Activated CD8-positive, alpha-beta memory T cell treated with anti-CD3 and anti-CD28 coated beads, Interleukin-2, amount 10 ng/mL, durations not matched to agents 7 days and 5 days (primary cell): ENCODE measurements around the gene CIDEC. TPM values are rescaled to one million over a fixed set of nuclear protein-coding genes. Genes with fewer than 3 reads are reported as not detected.

Experiments
- ATAC-seq: fragments of 150-1000 bp; cut with Tn5 transposase; one replicate; pipeline ENCODE4 v1.10.0; 2021; ENCODE audit warnings: moderate library complexity
- CTCF ChIA-PET: fragments of 350-600 bp; sonication (Branson Sonifier 250); formaldehyde crosslinking; loops from one replicate; lab custom pipeline; 2021; ENCODE audit warnings: antibody characterized with exemption; lab: Charles Lee
- DNase-seq: peaks from one replicate; pipeline ENCODE4 v3.0.0-alpha.2; 2020
- H3K27ac Mint-ChIP-seq: one replicate; pipeline ENCODE4 v1.8.0; 2021; ENCODE audit warnings: mild to moderate bottlenecking, mixed read lengths
- H3K27me3 Mint-ChIP-seq: one replicate; pipeline ENCODE4 v1.8.0; 2021; ENCODE audit warnings: mixed read lengths
- H3K36me3 Mint-ChIP-seq: one replicate; pipeline ENCODE4 v1.8.0; 2021; ENCODE audit warnings: mild to moderate bottlenecking, mixed read lengths
- H3K4me1 Mint-ChIP-seq: one replicate; pipeline ENCODE4 v1.8.0; 2021; ENCODE audit warnings: mixed read lengths
- H3K4me3 Mint-ChIP-seq: one replicate; pipeline ENCODE4 v1.8.0; 2021; ENCODE audit warnings: mild to moderate bottlenecking, moderate library complexity, mixed read lengths
- H3K9me3 Mint-ChIP-seq: one replicate; pipeline ENCODE4 v1.8.0; 2022; ENCODE audit warnings: low read depth, mixed read lengths
- total RNA-seq, 2 experiments: library from RNA; stranded (reverse); gene quantifications; one replicate each; pipeline ENCODE4 v1.2.3, GENCODE V29; 2021

CIDEC gene
- total RNA-seq, 2 experiments from 2014 or later = not detected

DNA sequence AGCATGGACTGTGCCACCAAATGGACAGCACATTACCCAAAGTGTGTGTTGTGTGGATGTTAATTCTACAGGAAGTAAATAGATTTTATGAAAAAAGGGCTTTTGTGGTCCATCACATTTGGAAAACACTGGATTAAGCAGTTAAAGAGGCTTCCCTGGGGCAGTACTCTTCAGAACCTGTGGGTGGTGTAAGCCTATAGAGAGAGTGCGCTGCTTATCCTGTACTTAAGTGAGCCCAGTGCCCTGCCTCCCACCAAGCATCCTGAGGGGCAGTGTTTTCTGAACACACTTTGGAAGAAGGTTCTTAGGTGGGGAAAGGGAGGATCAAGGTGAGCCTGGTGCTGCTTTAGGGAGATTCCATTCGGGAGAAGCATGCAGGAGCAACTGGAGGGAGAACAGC, 59.1 kb downstream of the CIDEC start:
- DNase-seq = no peak
- H3K4me3 Mint-ChIP-seq = no peak overlapping the region
- peaks cover 2% of the 10 kb centered on the region for H3K36me3 Mint-ChIP-seq
- CTCF ChIA-PET = interaction anchor here (0.8 kb wide), 1 partner anchor 15 kb away, joined by 3 read pairs; no protein-coding TSS in a partner anchor
- no peaks in the 10 kb centered on the region for H3K9me3 Mint-ChIP-seq
- no peak overlapping the region for H3K27ac Mint-ChIP-seq
- H3K27me3 Mint-ChIP-seq = no peaks in the 10 kb centered on the region
- ATAC-seq = peak; percentile 39
- H3K4me1 Mint-ChIP-seq = no peaks in the 10 kb centered on the region

GRCh38 chr3:9820543-9820942, 59.5 kb downstream of the CIDEC start:
- CTCF ChIA-PET = no interaction called here
- ATAC-seq = no peak
- no peak overlapping the region for H3K27ac Mint-ChIP-seq

GRCh38 chr3:9818666-9819335, 61.3 kb downstream of the CIDEC start:
- no peaks in the 10 kb centered on the region for H3K9me3 Mint-ChIP-seq
- no peak for ATAC-seq
- H3K4me1 Mint-ChIP-seq = no peaks in the 10 kb centered on the region
- no peaks in the 10 kb centered on the region for H3K27me3 Mint-ChIP-seq
- no peak for DNase-seq
- CTCF ChIA-PET = no interaction called here
- no peak overlapping the region for H3K27ac Mint-ChIP-seq
- H3K4me3 Mint-ChIP-seq = no peak overlapping the region
- peaks cover 3% of the 10 kb centered on the region for H3K36me3 Mint-ChIP-seq

More at GRCh38 chr3:9820543-9820942, 59.5 kb downstream of the CIDEC start:
- Mint-ChIP-seq H3K4me1 (no peaks in the 10 kb centered on the region), H3K4me3 (no peak overlapping the region), H3K36me3 (peaks cover 2% of the 10 kb centered on the region), H3K9me3 (no peaks in the 10 kb centered on the region), H3K27me3 (no peaks in the 10 kb centered on the region)
- DNase-seq = no peak

- Mint-ChIP-seq H3K4me1 (no peaks in the 10 kb centered on the region), H3K4me3 (no peak overlapping the region), H3K27me3 (no peaks in the 10 kb centered on the region), H3K36me3 (peaks cover 8% of the 10 kb centered on the region), H3K9me3 (no peaks in the 10 kb centered on the region), H3K27ac (no peak overlapping the region)
- CTCF ChIA-PET = no interaction called here
- no peak for DNase-seq
- no peak for ATAC-seq
Observed at GRCh38 chr3:9817436-9817835, 62.6 kb downstream of the CIDEC start.

Other genes starting within 250 kb of the CIDEC start
- 10 to 100 TPM; 50.5 to 52.7 TPM for gene MTMR14, start 230.7 kb downstream of the CIDEC start, total RNA-seq
- gene CPNE9, start 176.4 kb downstream of the CIDEC start, total RNA-seq = not detected
- 10 to 100 TPM; 48.1 to 50.1 TPM for gene BRPF1, start 148.5 kb downstream of the CIDEC start, total RNA-seq
- gene OGG1, start 130.3 kb downstream of the CIDEC start, total RNA-seq = 10 to 100 TPM; 32.1 to 34.5 TPM
- 10 to 100 TPM; 31.7 to 57.7 TPM for gene CAMK1, start 110.3 kb downstream of the CIDEC start, total RNA-seq
- gene TADA3, start 87.8 kb downstream of the CIDEC start, total RNA-seq = 10 to 100 TPM; 89.8 to 90.6 TPM
- gene ARPC4, start 87.2 kb downstream of the CIDEC start, total RNA-seq = 100 to 1,000 TPM; 274 to 300 TPM
- gene TTLL3, start 70.0 kb downstream of the CIDEC start, total RNA-seq = 10 to 100 TPM; 40.4 to 77.5 TPM
- 10 to 100 TPM; 61.7 to 77.6 TPM for gene RPUSD3, start 36.2 kb downstream of the CIDEC start, total RNA-seq
- gene JAGN1, start 10.4 kb upstream of the CIDEC start, total RNA-seq = 10 to 100 TPM; 27.9 to 44.0 TPM
- 1 to 10 TPM in 1 of 2 experiments, under 1 TPM in 1; 0.68 to 1.9 TPM for gene IL17RE, start 22.6 kb upstream of the CIDEC start, total RNA-seq
- under 1 TPM; 0.30 to 0.41 TPM for gene IL17RC, start 36.8 kb upstream of the CIDEC start, total RNA-seq
- 10 to 100 TPM; 17.4 to 18.9 TPM for gene CRELD1, start 53.6 kb upstream of the CIDEC start, total RNA-seq
- 1 to 10 TPM; 3.5 to 6.4 TPM for gene PRRT3, start 72.2 kb upstream of the CIDEC start, total RNA-seq
- 10 to 100 TPM; 52.5 to 63.8 TPM for gene EMC3, start 106.6 kb upstream of the CIDEC start, total RNA-seq
- gene FANCD2, start 146.2 kb upstream of the CIDEC start, total RNA-seq = 100 to 1,000 TPM in 1 of 2 experiments, 10 to 100 TPM in 1; 75.1 to 109 TPM
- gene FANCD2OS, start 228.0 kb upstream of the CIDEC start, total RNA-seq = not detected
- gene BRK1, start 235.4 kb upstream of the CIDEC start, total RNA-seq = 100 to 1,000 TPM in 1 of 2 experiments, 10 to 100 TPM in 1; 86.9 to 106 TPM